Amniotic epithelial cell (primary cell): ENCODE measurements around the gene USP40.

Experiments
- DNase-seq: peaks from one replicate; pipeline ENCODE4 v3.0.0-alpha.2; 2010; ENCODE audit warnings: low read depth

The USP40 gene

DNA sequence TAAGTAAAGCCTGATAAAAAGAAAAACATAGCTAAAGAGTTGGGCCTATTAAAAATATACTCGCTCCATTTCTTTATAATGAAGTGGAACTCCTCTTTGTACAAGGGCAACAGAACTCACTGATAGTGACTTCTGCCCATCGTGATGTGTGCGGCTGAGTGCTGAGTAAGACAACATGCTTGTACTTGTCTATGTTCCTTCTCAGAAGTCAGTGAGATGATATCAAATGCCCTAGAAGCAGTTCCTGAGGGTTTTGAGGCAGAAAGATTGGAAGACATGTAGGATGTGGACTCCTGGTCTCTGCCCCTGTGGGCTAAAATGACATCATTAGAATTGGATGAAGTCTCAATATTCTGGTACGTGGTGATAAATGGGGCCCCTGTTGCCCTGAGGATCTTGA, 73.8 kb downstream of the USP40 start:
- no peak for DNase-seq

- no peak for DNase-seq
Measured at GRCh38 chr2:233492078-233492477, 74.5 kb downstream of the USP40 start.

GRCh38 chr2:233491326-233491725, 75.3 kb downstream of the USP40 start:
- no peak for DNase-seq

GRCh38 chr2:233490831-233491230, 75.8 kb downstream of the USP40 start:
- DNase-seq, result no peak

GRCh38 chr2:233489666-233490065, 76.9 kb downstream of the USP40 start:
- peak; percentile 72 for DNase-seq

DNA sequence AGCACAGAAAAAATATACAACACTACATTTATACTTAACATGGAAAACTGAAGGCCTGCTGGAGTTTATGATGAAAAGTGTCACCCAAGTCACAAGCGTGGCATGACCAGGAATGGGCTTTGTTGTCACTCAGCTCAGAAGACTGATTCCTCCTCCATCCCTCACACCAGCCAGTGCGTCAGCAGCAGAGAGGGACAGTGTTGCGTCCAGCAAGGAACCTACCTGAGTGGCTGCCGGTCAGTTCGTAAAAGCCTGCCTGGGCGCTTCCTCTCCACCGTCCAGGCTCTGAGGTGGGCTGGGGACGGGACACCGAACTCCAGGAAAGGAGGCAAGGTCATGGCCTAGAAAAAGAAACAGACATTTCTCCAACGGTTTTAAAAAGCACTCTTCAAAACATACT, 77.4 kb downstream of the USP40 start:
- DNase-seq, result no peak

GRCh38 chr2:233487748-233488345, 78.7 kb downstream of the USP40 start:
- no peak for DNase-seq

GRCh38 chr2:233486778-233487552, 79.6 kb downstream of the USP40 start:
- peak; percentile 79 for DNase-seq

DNA sequence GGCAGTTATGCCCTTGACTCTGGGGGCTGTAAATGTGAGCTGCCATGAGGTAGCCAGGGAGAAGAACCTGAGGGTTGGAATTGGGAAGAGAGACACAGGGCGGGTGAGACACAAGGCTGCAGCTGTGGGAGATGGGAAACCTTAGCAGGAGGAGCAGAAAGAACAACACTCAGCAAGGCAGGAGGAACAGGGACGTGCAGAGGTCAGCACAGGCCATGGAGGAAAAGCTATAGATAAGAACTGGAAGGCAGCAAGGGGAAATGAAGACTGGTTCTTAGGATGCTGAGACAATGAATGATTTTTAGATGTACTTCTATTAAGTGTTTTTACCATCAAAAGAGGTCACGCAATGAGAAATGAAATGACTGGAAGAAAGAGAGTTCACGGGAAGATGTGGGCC, 80.2 kb downstream of the USP40 start:
- DNase-seq, result no peak

GRCh38 chr2:233485726-233486125, 80.9 kb downstream of the USP40 start:
- DNase-seq, result no peak

- DNase-seq, result no peak
Measured at GRCh38 chr2:233482616-233483015, 84.0 kb downstream of the USP40 start.

- peak; percentile 48 for DNase-seq
Measured at GRCh38 chr2:233481368-233482142, 85.0 kb downstream of the USP40 start.

DNA sequence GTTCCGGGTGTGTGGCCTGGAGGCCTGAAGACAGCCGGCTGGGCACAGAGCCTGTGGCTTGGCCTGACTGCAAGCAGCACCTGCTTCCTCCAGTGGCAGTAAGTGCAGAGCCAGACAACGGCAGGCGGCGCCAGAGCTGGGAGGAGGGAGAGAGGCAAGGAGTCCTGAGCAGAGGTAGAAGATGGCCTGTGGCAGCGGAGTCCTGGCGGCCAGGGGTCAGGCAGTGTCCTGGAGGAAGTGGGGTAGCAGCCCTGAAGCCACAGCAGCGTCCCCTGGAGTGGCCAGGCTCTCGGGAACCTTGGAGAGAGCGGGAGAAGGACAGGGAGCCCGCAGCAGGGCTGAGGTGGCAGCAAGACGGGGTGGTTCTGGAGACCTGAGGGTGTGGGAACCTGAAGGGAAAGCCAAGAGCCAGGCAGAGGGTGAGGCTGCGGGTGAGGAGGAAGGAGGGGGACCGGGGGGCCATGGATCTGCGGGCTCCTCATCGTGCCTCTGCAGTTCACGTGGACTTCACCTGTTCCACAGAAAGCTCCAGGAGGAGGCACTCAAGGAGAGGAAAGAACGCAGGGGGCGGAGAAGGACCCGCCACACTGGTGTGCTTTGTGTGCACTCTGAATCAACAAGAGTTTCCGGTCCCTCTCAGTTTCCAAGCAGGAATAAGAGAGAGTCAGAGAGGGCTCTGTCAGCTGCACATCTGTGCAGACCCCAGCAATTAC, 85.9 kb downstream of the USP40 start:
- DNase-seq, result no peak

DNA sequence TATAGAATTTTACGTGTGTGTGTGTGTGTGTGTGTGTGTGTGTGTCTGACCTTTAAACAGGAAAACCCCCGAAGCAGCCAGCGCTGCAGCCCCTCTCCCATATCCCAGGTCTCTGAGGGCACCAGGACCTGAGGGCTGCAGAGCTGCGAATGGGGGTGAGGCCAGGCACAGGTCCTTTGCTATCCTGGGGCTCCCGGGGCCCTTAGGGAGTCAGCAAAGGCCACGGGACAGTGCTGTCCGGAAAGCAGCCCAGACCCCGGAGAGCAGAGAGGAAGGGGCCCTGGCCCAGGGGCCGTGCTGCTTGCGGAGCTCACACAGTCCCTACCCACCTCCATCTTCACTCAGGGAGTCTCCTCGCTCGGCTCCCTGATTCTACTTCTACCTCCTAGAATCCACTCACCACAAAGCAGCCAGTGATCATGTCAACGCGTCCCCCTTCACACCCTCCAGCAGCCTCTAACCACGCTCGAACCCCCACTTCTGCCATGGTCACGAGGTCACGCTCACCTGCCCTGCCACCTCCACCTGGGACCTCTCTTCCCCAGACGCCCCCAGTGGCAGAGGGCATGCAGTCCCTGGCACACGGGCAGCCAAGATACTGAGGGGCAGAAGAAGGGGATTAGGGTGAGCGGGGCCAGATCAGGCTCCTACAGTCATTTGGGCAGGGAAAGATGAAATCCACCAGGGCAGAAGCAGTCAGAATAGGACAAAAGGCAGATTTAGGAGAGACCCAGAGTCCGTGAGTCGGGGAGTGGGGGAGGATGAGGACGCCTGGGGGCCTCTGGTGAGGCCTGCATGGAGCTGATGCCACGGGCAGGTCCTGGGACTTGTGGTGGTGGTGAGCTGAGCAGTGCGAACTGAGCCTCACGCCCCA, 86.7 kb downstream of the USP40 start:
- DNase-seq, result no peak

- DNase-seq, result no peak
Measured at GRCh38 chr2:233477548-233478433, 88.8 kb downstream of the USP40 start.

- no peak for DNase-seq
Measured at GRCh38 chr2:233476651-233477547, 89.7 kb downstream of the USP40 start.

DNA sequence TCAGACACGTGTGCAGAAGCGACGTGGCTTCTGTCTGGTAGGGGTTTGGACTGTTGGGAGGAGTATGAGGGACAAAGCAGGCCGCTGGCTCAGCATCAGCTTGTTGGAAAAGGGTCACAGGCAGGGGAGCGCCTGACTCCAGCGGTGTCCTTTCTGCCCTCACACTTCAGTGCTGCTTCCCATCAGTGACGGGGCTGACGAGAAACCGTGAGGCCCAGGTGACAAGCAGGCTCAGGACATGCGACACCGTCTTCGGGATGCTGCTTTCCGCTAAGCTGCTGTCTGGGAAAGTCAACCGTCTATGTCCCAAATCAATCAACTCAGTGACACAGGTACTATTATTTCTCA, 90.5 kb downstream of the USP40 start:
- no peak for DNase-seq

DNA sequence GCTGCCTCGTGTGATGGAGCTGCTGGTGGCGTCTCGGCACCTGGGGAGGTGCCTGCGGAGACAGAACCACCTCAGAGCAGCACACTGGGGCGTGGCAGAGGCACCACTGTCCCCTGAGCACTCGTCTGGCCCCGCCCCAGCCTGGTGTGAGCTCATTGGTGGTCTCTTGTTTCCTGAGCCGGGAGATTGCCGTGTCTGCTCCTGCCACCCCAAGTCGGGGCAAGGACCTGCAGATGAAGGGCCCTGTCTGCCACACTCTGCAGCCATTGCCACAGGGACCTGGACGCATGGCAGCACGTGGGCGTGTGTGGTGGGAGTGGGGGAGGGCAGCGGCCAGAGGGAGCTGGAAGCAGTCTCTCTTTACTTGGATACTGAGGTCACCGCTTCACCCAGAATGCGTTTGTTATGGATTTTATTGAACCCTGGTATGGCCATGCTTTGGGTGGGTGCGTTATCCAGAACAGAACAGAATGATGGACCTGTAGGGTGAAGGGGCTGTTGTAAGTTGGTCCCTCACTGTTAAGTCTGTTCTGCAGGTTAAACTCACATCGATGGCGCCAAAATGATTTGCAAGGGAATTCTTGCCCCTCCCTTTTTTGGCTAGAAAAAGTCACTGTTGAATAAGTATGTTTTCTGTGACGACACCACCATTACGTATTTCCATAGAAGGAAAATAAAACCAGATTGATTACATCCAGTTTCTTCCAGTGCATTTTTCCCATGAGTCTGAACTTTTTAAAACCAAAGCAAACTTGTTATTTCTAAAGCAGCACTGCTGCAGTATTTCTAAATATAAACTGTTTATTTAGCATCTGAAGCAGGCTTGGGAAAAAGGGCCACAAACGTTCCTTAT, 92.0 kb downstream of the USP40 start:
- DNase-seq, result no peak

- DNase-seq, result no peak
Measured at GRCh38 chr2:233473878-233474277, 92.7 kb downstream of the USP40 start.
